GM21619 (cell line): ENCODE measurements around the gene CHST11.
A peak's percentile ranks its signal among the peaks of the same experiment; 100 is the strongest.

Source experiments
- ATAC-seq: cut with Tn5 transposase; IDR thresholded peaks from one replicate; pipeline ENCODE4 v1.9.1; 2021; ENCODE audit not compliant: unreplicated experiment

The CHST11 gene

GRCh38 chr12:104748356-104748755 lies 291.6 kb downstream of the CHST11 start:
- ATAC-seq = no peak

DNA sequence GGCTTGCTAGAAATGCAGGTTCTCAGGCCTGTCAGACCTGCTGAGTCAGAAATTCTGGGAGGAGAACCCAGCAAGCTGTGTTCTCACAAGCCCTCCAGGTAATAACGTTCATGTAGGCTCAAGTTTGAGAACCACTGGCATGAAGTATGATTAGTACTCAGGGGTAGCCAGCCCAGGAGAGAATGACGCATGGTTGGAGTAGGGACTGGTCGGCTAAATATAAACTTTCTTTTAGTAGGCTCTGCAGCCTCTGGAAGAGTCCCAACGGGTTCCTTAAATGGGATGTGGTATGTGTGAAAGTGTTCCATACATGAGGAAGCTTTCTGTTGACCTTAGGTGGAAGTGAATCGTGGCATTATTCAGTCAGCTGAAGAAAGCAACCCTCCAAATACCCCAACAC lies 292.0 kb downstream of the CHST11 start:
- no peak for ATAC-seq

GRCh38 chr12:104749545-104749944 lies 292.8 kb downstream of the CHST11 start:
- ATAC-seq = no peak

DNA sequence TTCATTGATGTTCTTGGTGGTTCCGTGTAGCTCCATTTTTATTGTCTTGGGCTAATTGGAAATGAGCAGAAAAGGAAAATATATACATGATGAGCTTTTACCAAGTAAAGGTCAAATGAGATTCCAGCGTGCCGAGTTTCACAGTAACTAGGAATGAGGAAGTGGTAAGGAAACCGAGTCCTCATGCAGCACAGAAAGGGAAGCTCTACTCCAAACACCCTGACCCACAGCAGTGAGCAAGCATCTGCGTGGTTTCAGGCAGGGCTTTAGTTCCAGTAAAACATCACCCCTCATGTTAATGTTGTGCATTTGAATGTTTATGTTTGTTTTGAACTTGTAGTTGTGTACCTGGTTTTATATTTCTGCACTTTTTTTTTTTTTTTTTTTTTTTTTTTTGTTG lies 293.3 kb downstream of the CHST11 start:
- peak; percentile 66 for ATAC-seq

DNA sequence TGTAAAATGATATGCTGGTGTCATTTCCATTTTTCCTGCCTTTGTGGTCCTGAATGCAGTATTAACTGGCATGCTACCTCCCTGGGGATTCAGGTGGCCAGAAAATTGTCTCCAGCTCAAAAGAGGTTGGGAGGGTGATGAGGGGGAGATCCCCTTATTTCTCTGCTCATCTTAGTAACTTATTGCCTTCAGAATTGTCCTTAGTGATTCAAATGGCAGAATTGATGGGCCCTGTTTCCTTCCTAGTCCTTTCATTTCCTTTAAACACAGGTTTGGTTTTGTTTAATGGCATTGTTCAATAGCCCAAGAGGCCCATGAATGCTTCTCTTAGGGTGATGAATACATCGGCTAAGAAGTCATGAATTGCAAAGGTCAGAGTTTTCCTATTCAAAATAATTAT lies 294.4 kb downstream of the CHST11 start:
- ATAC-seq = peak; percentile 38

GRCh38 chr12:104751594-104751993 lies 294.8 kb downstream of the CHST11 start:
- peak; percentile 63 for ATAC-seq

DNA sequence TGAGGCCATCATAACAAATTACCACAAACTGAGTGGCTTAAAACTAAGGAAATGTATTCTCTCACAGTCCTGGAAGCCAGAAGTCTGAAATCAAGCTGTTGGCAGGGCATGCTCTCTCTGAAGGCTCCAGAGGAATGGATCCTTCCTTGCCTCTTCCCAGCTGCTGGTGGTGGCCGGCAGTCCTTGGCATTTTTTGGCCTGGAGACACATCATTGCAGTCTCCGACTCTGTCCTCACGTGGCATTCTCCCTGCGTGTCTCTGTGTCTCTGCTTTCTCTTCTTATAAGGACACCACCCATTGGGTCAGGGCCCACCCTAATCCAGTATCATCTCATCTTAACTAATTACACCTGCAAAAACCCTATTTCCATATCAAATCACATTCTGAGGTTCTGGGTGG lies 295.3 kb downstream of the CHST11 start:
- ATAC-seq = no peak

DNA sequence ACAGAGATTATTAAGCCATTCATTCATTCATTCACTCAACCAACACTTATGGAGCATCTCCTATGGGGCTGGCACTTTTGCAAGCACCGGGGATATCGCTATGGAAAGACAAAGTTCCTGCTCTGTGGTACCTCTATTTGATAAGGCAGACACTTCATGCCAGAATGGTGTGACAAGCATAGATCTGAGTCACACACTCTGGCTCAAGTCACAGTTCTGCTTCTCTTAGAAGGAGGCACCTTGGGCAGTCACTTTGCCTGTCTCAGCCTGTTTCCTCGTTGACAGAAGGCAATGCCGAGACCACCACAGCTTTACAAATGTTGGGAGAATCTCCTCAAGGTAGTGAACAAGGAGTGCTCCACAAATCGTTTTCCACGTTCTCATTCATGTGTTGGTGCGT lies 296.1 kb downstream of the CHST11 start:
- no peak for ATAC-seq

DNA sequence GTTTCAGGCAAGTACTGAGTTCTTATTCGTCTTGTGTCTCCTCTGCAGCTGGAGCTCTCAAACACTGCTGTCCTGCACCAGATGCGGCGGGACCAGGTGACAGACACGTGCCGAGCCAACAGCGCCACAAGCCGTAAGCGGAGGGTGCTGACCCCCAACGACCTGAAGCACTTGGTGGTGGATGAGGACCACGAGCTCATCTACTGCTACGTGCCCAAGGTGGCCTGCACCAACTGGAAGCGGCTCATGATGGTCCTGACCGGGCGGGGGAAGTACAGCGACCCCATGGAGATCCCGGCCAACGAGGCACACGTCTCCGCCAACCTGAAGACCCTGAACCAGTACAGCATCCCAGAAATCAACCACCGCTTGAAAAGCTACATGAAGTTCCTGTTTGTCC lies 300.2 kb downstream of the CHST11 start:
- ATAC-seq = no peak

DNA sequence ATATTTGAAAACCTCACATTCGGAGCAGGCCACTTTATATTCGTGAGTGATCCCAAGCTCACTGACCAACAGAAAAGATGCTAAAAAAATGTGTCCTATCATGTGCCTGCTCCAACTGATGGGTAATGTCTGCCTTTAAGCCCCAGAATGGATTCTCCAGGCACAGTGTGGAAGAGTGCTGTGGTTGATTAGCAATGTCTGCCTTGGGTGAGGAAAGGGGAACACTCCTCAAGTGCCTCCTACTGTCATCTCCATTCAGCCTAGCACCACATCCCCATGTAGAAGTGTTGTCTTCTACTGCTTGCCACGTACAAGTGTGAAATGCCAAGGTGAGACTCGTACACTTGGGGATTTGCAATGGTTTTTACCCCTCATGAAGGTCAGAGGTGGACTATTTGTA lies 302.0 kb downstream of the CHST11 start:
- ATAC-seq = no peak

DNA sequence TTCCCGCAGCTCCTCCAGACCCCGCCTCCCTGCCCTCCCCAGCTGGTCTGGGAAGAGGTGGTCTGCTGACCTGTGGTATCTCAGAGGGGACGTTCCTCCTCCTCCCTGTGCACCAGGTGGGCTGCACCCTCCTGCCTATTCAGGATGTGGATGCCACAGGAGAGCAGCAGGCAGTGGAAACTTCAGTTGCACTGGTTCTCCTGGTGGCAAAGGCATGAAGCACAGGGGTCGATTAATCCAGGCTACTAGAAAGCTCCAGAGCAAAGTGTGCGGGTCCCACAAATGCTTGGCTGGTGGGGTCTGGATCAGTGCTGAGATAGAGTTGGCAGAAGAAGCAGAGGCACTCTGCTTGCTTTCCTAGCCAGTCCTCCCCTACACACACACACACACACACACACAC lies 304.3 kb downstream of the CHST11 start:
- no peak for ATAC-seq

DNA sequence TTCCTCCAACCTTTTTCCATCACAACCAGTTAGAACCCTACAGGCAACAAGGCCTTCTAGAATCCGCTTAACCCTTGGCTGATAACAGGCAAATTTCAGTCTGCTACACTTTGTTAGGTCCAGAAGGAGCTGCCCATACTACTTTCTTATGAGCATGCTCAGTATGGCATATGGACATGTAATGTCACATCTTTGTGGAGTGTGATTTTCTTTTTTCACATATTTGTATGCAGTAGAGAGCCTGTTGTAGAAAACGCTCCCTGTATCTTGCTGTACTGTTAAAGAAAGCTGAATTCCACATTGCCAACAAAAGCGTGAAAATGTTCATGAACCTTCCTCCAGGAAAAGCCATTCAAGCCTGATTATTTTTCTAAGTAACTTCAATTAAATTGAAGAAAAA lies 304.9 kb downstream of the CHST11 start:
- no peak for ATAC-seq

DNA sequence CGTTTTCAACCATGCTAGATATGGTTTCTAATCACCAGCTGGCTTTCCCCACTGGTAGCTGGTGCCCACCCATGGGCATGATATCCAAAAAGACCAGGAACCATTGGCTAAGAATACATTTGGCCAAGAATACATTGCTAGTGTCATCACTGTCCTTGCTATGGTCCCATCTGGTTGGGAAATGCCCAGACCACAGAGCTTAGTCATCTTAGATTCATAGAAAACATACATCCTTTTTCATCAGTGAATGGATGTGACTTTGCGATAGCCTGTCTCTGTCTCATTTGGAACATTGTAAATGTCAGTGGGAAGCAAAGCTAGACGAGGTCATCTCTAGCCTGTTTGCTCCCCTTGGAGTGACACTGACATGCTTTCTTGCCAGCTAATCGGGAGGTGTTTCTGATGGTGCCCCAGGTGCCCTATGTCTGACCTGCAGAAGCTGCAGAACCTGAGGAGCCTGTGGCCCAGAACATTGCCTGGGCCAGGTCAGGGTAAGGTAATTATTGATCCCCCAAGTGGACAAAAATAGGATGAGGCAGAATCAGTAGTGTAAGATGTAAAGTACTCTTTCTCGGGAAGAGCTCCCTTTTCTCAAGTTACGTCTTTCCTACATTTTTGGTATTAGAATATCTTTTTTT lies 306.5 kb downstream of the CHST11 start:
- peak; percentile 53 for ATAC-seq

- ATAC-seq = no peak
Measured at GRCh38 chr12:104764225-104765091, 307.7 kb downstream of the CHST11 start.

- ATAC-seq = no peak
Measured at GRCh38 chr12:104767261-104767660, 310.5 kb downstream of the CHST11 start.

GRCh38 chr12:104768033-104768432 lies 311.3 kb downstream of the CHST11 start:
- ATAC-seq = no peak

- ATAC-seq = no peak
Measured at GRCh38 chr12:104769144-104769561, 312.4 kb downstream of the CHST11 start.

DNA sequence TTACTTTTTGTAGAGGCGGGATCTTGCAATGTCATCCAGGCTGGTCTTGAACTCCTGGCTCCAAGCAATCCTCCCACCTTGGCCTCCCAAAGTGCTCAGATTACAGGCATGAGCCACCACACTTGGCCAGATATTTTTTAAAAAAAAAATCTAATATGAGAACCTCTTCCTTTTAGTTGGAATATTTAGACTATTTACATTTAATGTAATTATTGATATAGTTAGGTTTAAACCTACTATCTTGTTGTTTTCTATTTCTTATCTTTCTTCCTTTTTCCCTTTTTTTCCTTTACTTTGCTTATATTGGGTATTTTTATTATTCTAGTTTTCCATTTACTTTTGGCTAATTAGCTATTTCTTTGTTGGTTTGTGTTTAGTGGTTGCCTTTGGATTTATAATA lies 315.6 kb downstream of the CHST11 start:
- ATAC-seq = no peak

GRCh38 chr12:104775731-104776231 lies 319.0 kb downstream of the CHST11 start:
- no peak for ATAC-seq

DNA sequence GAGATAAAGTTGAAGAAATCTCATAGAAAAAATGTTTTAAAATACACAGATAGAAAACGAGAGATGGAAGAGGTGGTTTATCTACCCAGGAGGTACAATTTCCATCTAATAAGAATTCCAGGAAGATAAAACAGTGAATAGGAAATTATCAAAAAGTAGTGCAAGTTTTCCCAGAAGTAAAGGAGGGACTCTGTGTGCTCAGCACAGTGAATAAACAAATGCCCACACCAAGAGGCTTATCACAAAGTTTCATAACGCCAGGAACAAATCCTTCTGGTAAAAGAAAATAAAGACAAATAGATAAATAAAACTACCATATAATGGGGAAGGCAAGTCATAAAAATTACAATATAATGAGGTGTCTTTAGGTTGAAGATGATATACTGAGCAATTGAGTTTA lies 322.4 kb downstream of the CHST11 start:
- no peak for ATAC-seq

GRCh38 chr12:104782296-104782695 lies 325.5 kb downstream of the CHST11 start:
- no peak for ATAC-seq

DNA sequence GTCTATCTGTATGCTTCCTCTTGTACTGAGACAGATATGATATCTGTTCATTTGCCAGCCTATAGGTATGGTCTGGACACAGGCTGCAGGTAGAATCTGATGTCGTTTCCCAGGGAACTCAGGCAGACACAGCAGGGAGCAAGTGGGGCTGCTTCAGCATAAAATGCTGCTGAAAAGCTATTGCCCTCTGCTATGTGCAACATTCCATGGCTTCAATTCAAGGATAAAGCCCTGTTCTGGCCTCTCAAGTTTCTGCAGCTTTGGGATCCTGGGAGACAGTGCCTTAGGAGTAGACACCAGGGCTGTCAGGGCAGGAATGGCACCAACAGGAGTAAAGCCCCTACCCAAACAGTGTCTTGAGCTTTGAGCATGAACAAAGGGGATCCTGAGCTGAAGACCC lies 327.8 kb downstream of the CHST11 start:
- no peak for ATAC-seq
